DOHH2 (cell line): Measurements from ENCODE around the gene PLVAP.

ENCODE experiments used
- H3F3A ChIP-seq: fragments of 200-600 bp; sonication (generic), shearing (Covaris generic); 2 replicates; pipeline ENCODE4 v1.6.0; 2016; ENCODE audit warnings: antibody characterized with exemption, mild to moderate bottlenecking; ENCODE audit not compliant: control insufficient read depth, insufficient read depth
- H3K27ac ChIP-seq: fragments of 200-600 bp; sonication (generic); 2 replicates; pipeline ENCODE4 v1.5.1; 2014; ENCODE audit warnings: low read depth, mild to moderate bottlenecking, low read length, moderate library complexity
- H3K27me3 ChIP-seq: fragments of 200-600 bp; sonication (generic); 2 replicates; pipeline ENCODE4 v1.6.1; 2014; ENCODE audit warnings: mild to moderate bottlenecking, low read length, mixed read lengths; ENCODE audit not compliant: control insufficient read depth
- H3K36me3 ChIP-seq: fragments of 200-600 bp; sonication (generic); 2 replicates; pipeline ENCODE4 v1.6.1; 2014; ENCODE audit warnings: mild to moderate bottlenecking, low read length, moderate library complexity, mixed read lengths; ENCODE audit not compliant: control insufficient read depth
- H3K4me1 ChIP-seq: fragments of 200-600 bp; sonication (generic); 2 replicates; pipeline ENCODE4 v1.6.1; 2014; ENCODE audit warnings: mild to moderate bottlenecking, low read length, mixed read lengths; ENCODE audit not compliant: control insufficient read depth
- H3K4me2 ChIP-seq: fragments of 200-600 bp; sonication (generic); 2 replicates; pipeline ENCODE4 v1.6.0; 2014; ENCODE audit warnings: mild to moderate bottlenecking, low read length, moderate library complexity
- H3K4me3 ChIP-seq: fragments of 200-600 bp; sonication (generic); 2 replicates; pipeline ENCODE4 v1.5.1; 2014; ENCODE audit warnings: mild to moderate bottlenecking, low read length, mixed read lengths
- H3K79me2 ChIP-seq: fragments of 200-600 bp; sonication (generic); 2 replicates; pipeline ENCODE4 v1.6.1; 2014; ENCODE audit warnings: mild to moderate bottlenecking, low read length, mixed read lengths; ENCODE audit not compliant: control insufficient read depth
- H3K9me2 ChIP-seq: fragments of 200-600 bp; sonication (generic); replicated peaks from 2 replicates; pipeline ENCODE4 v1.6.1; 2014; ENCODE audit warnings: mild to moderate bottlenecking, low read length, mixed read lengths; ENCODE audit not compliant: control insufficient read depth
- H3K9me3 ChIP-seq: fragments of 200-600 bp; sonication (generic); 2 replicates; pipeline ENCODE4 v1.6.1; 2014; ENCODE audit warnings: antibody characterized with exemption, low read length, mixed read lengths; ENCODE audit not compliant: control insufficient read depth, insufficient read depth
- H4K20me1 ChIP-seq: fragments of 200-600 bp; sonication (generic); 2 replicates; pipeline ENCODE4 v1.6.0; 2014; ENCODE audit warnings: low read depth, mild to moderate bottlenecking, antibody characterized with exemption, low read length, moderate library complexity; ENCODE audit not compliant: control insufficient read depth, insufficient read depth
- CTCF ChIP-seq: fragments of 200-600 bp; sonication (generic); IDR thresholded peaks from one replicate; pipeline ENCODE4 v1.5.1; 2014; ENCODE audit warnings: antibody characterized with exemption, mild to moderate bottlenecking, low read depth, low read length; ENCODE audit not compliant: poor library complexity, severe bottlenecking
- EZH2phosphoT487 ChIP-seq: fragments of 200-600 bp; sonication (generic); IDR thresholded peaks from 2 replicates; pipeline ENCODE4 v1.6.1; 2017; ENCODE audit warnings: borderline replicate concordance, mild to moderate bottlenecking, antibody characterized with exemption, low read length, moderate library complexity, mixed read lengths

Gene PLVAP

GRCh38 chr19:17358395-17358794 lies 18.7 kb downstream of the PLVAP start:
- no peaks in the 10 kb centered on the region for H3F3A ChIP-seq
- no peaks in the 10 kb centered on the region for H4K20me1 ChIP-seq
- no peak overlapping the region for H3K4me2 ChIP-seq
- no peaks in the 10 kb centered on the region for H3K9me3 ChIP-seq
- no peaks in the 10 kb centered on the region for H3K36me3 ChIP-seq
- H3K9me2 ChIP-seq: no peaks in the 10 kb centered on the region
- H3K4me3 ChIP-seq: no peak overlapping the region
- H3K79me2 ChIP-seq: no peaks in the 10 kb centered on the region
- no peaks in the 10 kb centered on the region for H3K4me1 ChIP-seq
- H3K27me3 ChIP-seq: no peaks in the 10 kb centered on the region
- TF ChIP-seq EZH2phosphoT487 (no peak), CTCF (no peak)
- H3K27ac ChIP-seq: no peak overlapping the region

- H3K4me2 ChIP-seq: no peak overlapping the region
- H3F3A ChIP-seq: no peaks in the 10 kb centered on the region
- H3K27ac ChIP-seq: no peak overlapping the region
- H3K27me3 ChIP-seq: no peaks in the 10 kb centered on the region
- no peaks in the 10 kb centered on the region for H4K20me1 ChIP-seq
- H3K4me3 ChIP-seq: no peak overlapping the region
- H3K9me2 ChIP-seq: no peaks in the 10 kb centered on the region
- no peaks in the 10 kb centered on the region for H3K9me3 ChIP-seq
- no peaks in the 10 kb centered on the region for H3K79me2 ChIP-seq
- H3K4me1 ChIP-seq: no peaks in the 10 kb centered on the region
- TF ChIP-seq CTCF: no peak
- TF ChIP-seq EZH2phosphoT487: no peak
- H3K36me3 ChIP-seq: no peaks in the 10 kb centered on the region
Observed at GRCh38 chr19:17357724-17358123, 19.4 kb downstream of the PLVAP start.

- H3K4me3 ChIP-seq: no peak overlapping the region
- H4K20me1 ChIP-seq: no peaks in the 10 kb centered on the region
- H3K36me3 ChIP-seq: no peaks in the 10 kb centered on the region
- H3K9me3 ChIP-seq: no peaks in the 10 kb centered on the region
- H3K79me2 ChIP-seq: no peaks in the 10 kb centered on the region
- no peak for TF ChIP-seq EZH2phosphoT487
- TF ChIP-seq CTCF: no peak
- no peaks in the 10 kb centered on the region for H3F3A ChIP-seq
- H3K27me3 ChIP-seq: no peaks in the 10 kb centered on the region
- no peaks in the 10 kb centered on the region for H3K4me1 ChIP-seq
- H3K27ac ChIP-seq: no peak overlapping the region
- H3K9me2 ChIP-seq: no peaks in the 10 kb centered on the region
- H3K4me2 ChIP-seq: no peak overlapping the region
Observed at GRCh38 chr19:17357078-17357666, 20.0 kb downstream of the PLVAP start.

- H3F3A ChIP-seq: no peaks in the 10 kb centered on the region
- H3K79me2 ChIP-seq: no peaks in the 10 kb centered on the region
- no peaks in the 10 kb centered on the region for H3K9me3 ChIP-seq
- 0 out of 2 replicates have a peak, but pooled peaks cover 3% of the 10 kb centered on the region for H3K27me3 ChIP-seq
- no peaks in the 10 kb centered on the region for H3K9me2 ChIP-seq
- H3K4me3 ChIP-seq: no peak overlapping the region
- TF ChIP-seq EZH2phosphoT487 (no peak), CTCF (no peak)
- no peaks in the 10 kb centered on the region for H3K36me3 ChIP-seq
- no peak overlapping the region for H3K27ac ChIP-seq
- H3K4me2 ChIP-seq: no peak overlapping the region
- no peaks in the 10 kb centered on the region for H4K20me1 ChIP-seq
- H3K4me1 ChIP-seq: peaks cover 30% of the 10 kb centered on the region
Observed at GRCh38 chr19:17353386-17353785, 23.8 kb downstream of the PLVAP start.
